AG20443 (cell line): Measurements from ENCODE around the gene AQP12A.

ENCODE experiments used
- DNase-seq: peaks from one replicate; pipeline ENCODE4 v3.0.0; 2012; ENCODE audit warnings: low spot score, mixed read lengths

Gene AQP12A

GRCh38 chr2:240722796-240723735 is 31.4 kb downstream of the AQP12A start:
- DNase-seq, result no peak

GRCh38 chr2:240723851-240724250 is 32.2 kb downstream of the AQP12A start:
- no peak for DNase-seq

- no peak for DNase-seq
These were observed 32.8 kb downstream of the AQP12A start for GRCh38 chr2:240724431-240724830.

GRCh38 chr2:240725266-240725665 is 33.6 kb downstream of the AQP12A start:
- DNase-seq, result no peak

- no peak for DNase-seq
These were observed 34.0 kb downstream of the AQP12A start for GRCh38 chr2:240725671-240726070.

GRCh38 chr2:240726876-240727275 is 35.2 kb downstream of the AQP12A start:
- no peak for DNase-seq

- DNase-seq, result no peak
These were observed 35.8 kb downstream of the AQP12A start for GRCh38 chr2:240727439-240727838.

GRCh38 chr2:240727913-240728312 is 36.2 kb downstream of the AQP12A start:
- DNase-seq, result no peak

GRCh38 chr2:240728361-240728760 is 36.7 kb downstream of the AQP12A start:
- DNase-seq, result no peak

GRCh38 chr2:240728827-240729226 is 37.2 kb downstream of the AQP12A start:
- DNase-seq, result no peak

- no peak for DNase-seq
These were observed 39.0 kb downstream of the AQP12A start for GRCh38 chr2:240730501-240731177.

- DNase-seq, result peak; percentile 49
These were observed 39.5 kb downstream of the AQP12A start for GRCh38 chr2:240731178-240731545.

- no peak for DNase-seq
These were observed 40.5 kb downstream of the AQP12A start for GRCh38 chr2:240732184-240732583.

GRCh38 chr2:240732911-240733622 is 41.4 kb downstream of the AQP12A start:
- no peak for DNase-seq

- no peak for DNase-seq
These were observed 42.3 kb downstream of the AQP12A start for GRCh38 chr2:240733803-240734495.

- DNase-seq, result no peak
These were observed 43.1 kb downstream of the AQP12A start for GRCh38 chr2:240734756-240735155.

GRCh38 chr2:240735476-240735875 is 43.8 kb downstream of the AQP12A start:
- DNase-seq, result no peak

GRCh38 chr2:240736281-240737250 is 44.9 kb downstream of the AQP12A start:
- DNase-seq, result no peak

GRCh38 chr2:240737512-240737911 is 45.8 kb downstream of the AQP12A start:
- DNase-seq, result no peak

GRCh38 chr2:240737958-240738357 is 46.3 kb downstream of the AQP12A start:
- DNase-seq, result no peak

GRCh38 chr2:240739797-240740196 is 48.1 kb downstream of the AQP12A start:
- DNase-seq, result no peak
